Caco-2 (cell line): ENCODE results near the gene ATP2C2. TPM values are rescaled to one million over a fixed set of nuclear protein-coding genes. Genes with fewer than 3 reads are reported as not detected.
A peak's percentile ranks its signal among the peaks of the same experiment; 100 is the strongest.

ENCODE experiments used
- BruUV-seq: library from RNA; stranded (reverse); fragments of 400-500 nt; replicated peaks from 2 replicates; lab custom pipeline; 2021; lab: Mats Ljungman, UMichigan
- CTCF ChIA-PET: fragments of 300-600 bp; sonication (Branson Sonifier 250); formaldehyde crosslinking; loops from one replicate; lab custom pipeline; 2022; ENCODE audit warnings: antibody characterized with exemption; lab: Charles Lee
- POLR2A ChIA-PET: fragments of 300-600 bp; sonication (Branson Sonifier 250); formaldehyde crosslinking; loops from one replicate; lab custom pipeline; 2022; ENCODE audit warnings: antibody characterized with exemption; lab: Charles Lee
- DNase-seq, 2 experiments: peaks; one replicate each; pipeline versions ENCODE4 v3.0.0 to v3.0.0-alpha.2; 2020 to 2022
- H3K27me3 ChIP-seq: replicated peaks from 2 replicates; pipeline ENCODE4 v1.6.0; 2011; ENCODE audit warnings: low read length; ENCODE audit not compliant: control insufficient read depth, insufficient read depth
- H3K36me3 ChIP-seq: 2 replicates; pipeline ENCODE4 v1.5.1; 2011; ENCODE audit warnings: low read length; ENCODE audit not compliant: control insufficient read depth, insufficient read depth
- H3K4me1 ChIP-seq: fragments of 250-450 bp; sonication (Bioruptor Pico); 2 replicates; pipeline ENCODE4 v1.5.1; 2020; ENCODE audit warnings: mild to moderate bottlenecking
- H3K4me3 ChIP-seq: 2 replicates; pipeline ENCODE4 v1.5.1; 2011; ENCODE audit warnings: low read depth, mild to moderate bottlenecking, control low read depth, low read length
- H3K9me3 ChIP-seq: fragments of 250-450 bp; sonication (Bioruptor Pico); 2 replicates; pipeline ENCODE4 v1.5.1; 2020; ENCODE audit warnings: mild to moderate bottlenecking, moderate library complexity
- H3K27ac Mint-ChIP-seq: one replicate; pipeline ENCODE4 v1.8.0; 2022; ENCODE audit warnings: mixed read lengths; ENCODE audit not compliant: unreplicated experiment
- H3K27me3 Mint-ChIP-seq: one replicate; pipeline ENCODE4 v1.8.0; 2022; ENCODE audit warnings: mixed read lengths; ENCODE audit not compliant: insufficient read depth, unreplicated experiment
- H3K36me3 Mint-ChIP-seq: one replicate; pipeline ENCODE4 v1.8.0; 2022; ENCODE audit warnings: mild to moderate bottlenecking, mixed read lengths; ENCODE audit not compliant: insufficient read depth, unreplicated experiment
- H3K4me1 Mint-ChIP-seq: one replicate; pipeline ENCODE4 v1.8.0; 2022; ENCODE audit warnings: low read depth, mixed read lengths; ENCODE audit not compliant: unreplicated experiment
- H3K4me3 Mint-ChIP-seq: one replicate; pipeline ENCODE4 v1.8.0; 2022; ENCODE audit warnings: mild to moderate bottlenecking, moderate library complexity, mixed read lengths; ENCODE audit not compliant: unreplicated experiment
- H3K9me3 Mint-ChIP-seq: one replicate; pipeline ENCODE4 v1.8.0; 2022; ENCODE audit warnings: mixed read lengths; ENCODE audit not compliant: unreplicated experiment
- CTCF ChIP-seq, 2 experiments: fragments of 200-600 bp in 1 of 2; IDR thresholded peaks; 1 replicate in 1 of 2; 2 replicates in 1 of 2; pipeline versions ENCODE4 v1.5.1 to v1.8.0; 2011 to 2022; ENCODE audit warnings: antibody characterized with exemption in 1 of 2, control low read depth in 1 of 2, inconsistent platforms in 1 of 2, low read depth in 1 of 2, low read length in 1 of 2, mild to moderate bottlenecking in 1 of 2, moderate library complexity in 1 of 2; ENCODE audit not compliant: insufficient read depth in 1 of 2, severe bottlenecking in 1 of 2, unreplicated experiment in 1 of 2
- intact Hi-C: fragments of 100-400 bp; cut with micrococcal nuclease; formaldehyde crosslinking; loops from one replicate; pipeline ENCODE4 v1.10.0; 2022; ENCODE audit not compliant: unreplicated experiment
- total RNA-seq: library from RNA; stranded (reverse); gene quantifications from 2 replicates; pipeline ENCODE4 v1.2.3, GENCODE V29; 2022

ATP2C2 gene
- total RNA-seq, 1 experiment from 2014 or later: 47.0 TPM

GRCh38 chr16:84356591-84357116, 11.7 kb upstream of the ATP2C2 start:
- BruUV-seq: no TSS peak
- H3K4me1 ChIP-seq: peaks cover 17% of the 10 kb centered on the region; the same call in 1 of the 2 replicates
- H3K4me3 Mint-ChIP-seq: no peak overlapping the region
- peak; percentile 51 to 55 for DNase-seq
- no peak overlapping the region for H3K4me3 ChIP-seq
- no peaks in the 10 kb centered on the region for H3K27me3 ChIP-seq
- H3K27me3 Mint-ChIP-seq: no peaks in the 10 kb centered on the region
- no peaks in the 10 kb centered on the region for H3K36me3 Mint-ChIP-seq
- H3K36me3 ChIP-seq: no peaks in the 10 kb centered on the region
- H3K9me3 ChIP-seq: no peaks in the 10 kb centered on the region
- ChIA-PET POLR2A (interaction anchor here (1.2 kb wide), 1 partner anchor 11 kb away, joined by 5 read pairs; the partner anchor contains the start of gene ATP2C2), CTCF (no interaction called here)
- no peak for TF ChIP-seq CTCF (IDR thresholded peaks at IDR 0.05; ENCODE audit: insufficient read depth in 1 of 2, low read depth in 1 of 2, low read length in 1 of 2, severe bottlenecking in 1 of 2, unreplicated experiment in 1 of 2)
- H3K9me3 Mint-ChIP-seq: no peaks in the 10 kb centered on the region
- peak overlapping the region; percentile 31 for H3K27ac Mint-ChIP-seq
- intact Hi-C loops: no loop called here
- peaks cover 17% of the 10 kb centered on the region for H3K4me1 Mint-ChIP-seq

GRCh38 chr16:84357191-84357651, 11.1 kb upstream of the ATP2C2 start:
- no peak for TF ChIP-seq CTCF (IDR thresholded peaks at IDR 0.05; ENCODE audit: insufficient read depth in 1 of 2, low read depth in 1 of 2, low read length in 1 of 2, severe bottlenecking in 1 of 2, unreplicated experiment in 1 of 2)
- ChIA-PET CTCF (no interaction called here), POLR2A (interaction anchor here (1.2 kb wide), 1 partner anchor 11 kb away, joined by 5 read pairs; the partner anchor contains the start of gene ATP2C2)
- H3K36me3 Mint-ChIP-seq: no peaks in the 10 kb centered on the region
- no TSS peak for BruUV-seq
- Histone ChIP-seq H3K4me3 (no peak overlapping the region), H3K9me3 (no peaks in the 10 kb centered on the region), H3K36me3 (no peaks in the 10 kb centered on the region), H3K27me3 (no peaks in the 10 kb centered on the region), H3K4me1 (peaks cover 17% of the 10 kb centered on the region; the same call in 1 of the 2 replicates)
- intact Hi-C loops: no loop called here
- no peaks in the 10 kb centered on the region for H3K27me3 Mint-ChIP-seq
- no peaks in the 10 kb centered on the region for H3K9me3 Mint-ChIP-seq
- peak overlapping the region; percentile 31 for H3K27ac Mint-ChIP-seq
- H3K4me1 Mint-ChIP-seq: peaks cover 17% of the 10 kb centered on the region
- no peak for DNase-seq
- H3K4me3 Mint-ChIP-seq: no peak overlapping the region

GRCh38 chr16:84358601-84359295, 9.6 kb upstream of the ATP2C2 start:
- no peak for DNase-seq
- H3K27me3 ChIP-seq: no peaks in the 10 kb centered on the region
- no peaks in the 10 kb centered on the region for H3K27me3 Mint-ChIP-seq
- BruUV-seq: no TSS peak
- no peaks in the 10 kb centered on the region for H3K9me3 Mint-ChIP-seq
- H3K4me1 ChIP-seq: peaks cover 17% of the 10 kb centered on the region; the same call in 1 of the 2 replicates
- no peaks in the 10 kb centered on the region for H3K36me3 Mint-ChIP-seq
- H3K27ac Mint-ChIP-seq: no peak overlapping the region
- H3K4me1 Mint-ChIP-seq: peaks cover 17% of the 10 kb centered on the region
- H3K36me3 ChIP-seq: no peaks in the 10 kb centered on the region
- CTCF ChIA-PET: no interaction called here
- H3K4me3 Mint-ChIP-seq: no peak overlapping the region
- intact Hi-C loops: no loop called here
- POLR2A ChIA-PET: no interaction called here
- TF ChIP-seq CTCF (IDR thresholded peaks at IDR 0.05; ENCODE audit: insufficient read depth in 1 of 2, low read depth in 1 of 2, low read length in 1 of 2, severe bottlenecking in 1 of 2, unreplicated experiment in 1 of 2): no peak
- no peaks in the 10 kb centered on the region for H3K9me3 ChIP-seq
- no peak overlapping the region for H3K4me3 ChIP-seq
